NCI-H2081 treated with DMSO at 0.1 percent for 48 hours (cell line): ENCODE measurements around the gene NCK1.

Source experiments
- DNase-seq: peaks from one replicate; lab custom pipeline; 2025; lab: John Stamatoyannopoulos, UW

The NCK1 gene

DNA sequence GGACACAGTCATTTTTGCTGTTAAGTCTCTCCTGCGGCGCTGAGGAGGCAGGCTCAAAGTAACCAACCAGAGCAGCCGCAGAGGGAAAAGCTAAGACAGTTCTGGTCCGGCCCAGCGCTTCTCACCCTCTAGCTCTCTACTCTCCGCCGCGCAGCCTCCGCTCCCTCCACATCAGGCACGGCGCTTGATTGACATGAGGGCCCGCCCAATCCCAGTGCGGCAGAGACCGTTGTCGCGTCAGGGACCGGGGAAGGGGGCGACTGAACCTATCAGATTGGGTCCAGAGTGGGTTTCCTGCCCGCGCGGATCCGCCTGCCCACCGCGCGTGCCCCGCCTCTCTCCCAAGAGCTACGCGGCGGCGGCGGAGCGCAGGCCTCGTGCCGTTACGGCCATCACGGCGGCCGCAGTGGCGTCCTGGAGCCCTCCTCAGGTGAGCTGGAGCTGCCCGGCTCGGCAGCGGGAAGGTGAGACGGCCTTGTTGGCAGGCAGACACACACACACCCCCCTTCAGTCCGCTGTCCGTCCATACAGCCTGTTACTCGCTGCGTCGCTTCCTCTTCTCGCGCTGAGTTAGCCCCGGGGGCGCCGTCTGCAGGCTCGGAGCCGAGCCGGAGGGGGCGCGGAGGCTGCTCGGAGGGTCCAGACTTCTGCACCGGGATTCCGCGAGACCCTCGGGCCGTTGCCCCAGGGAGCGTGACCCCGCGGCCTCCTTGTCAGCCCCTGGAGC lies at the start of gene NCK1:
Gene NCK1, plus strand, starts transcription at position 319 of the 727 bp plus-strand sequence. CDS start 65,794 bp downstream, outside the sequence.
- peak; percentile 99 for DNase-seq

DNA sequence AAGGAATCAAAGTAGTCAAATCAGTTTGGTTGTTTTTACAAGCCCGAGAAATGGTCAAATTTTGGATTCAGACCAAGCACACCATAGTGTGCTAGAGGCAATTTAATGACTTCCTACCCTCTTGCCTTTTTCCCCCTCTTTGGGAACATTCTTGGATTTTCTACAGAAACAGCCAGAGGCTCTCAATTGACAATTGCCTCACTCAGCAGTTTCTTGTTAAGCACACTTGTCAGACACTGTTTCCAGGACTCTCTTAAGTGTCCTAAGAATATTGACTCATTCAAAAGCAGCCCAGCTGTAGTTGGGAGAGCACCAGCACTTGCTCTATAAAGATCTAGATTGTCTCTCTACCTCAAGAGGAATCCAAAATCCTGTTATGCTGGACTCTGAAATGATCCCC lies 44.6 kb upstream of the NCK1 start:
- no peak for DNase-seq

DNA sequence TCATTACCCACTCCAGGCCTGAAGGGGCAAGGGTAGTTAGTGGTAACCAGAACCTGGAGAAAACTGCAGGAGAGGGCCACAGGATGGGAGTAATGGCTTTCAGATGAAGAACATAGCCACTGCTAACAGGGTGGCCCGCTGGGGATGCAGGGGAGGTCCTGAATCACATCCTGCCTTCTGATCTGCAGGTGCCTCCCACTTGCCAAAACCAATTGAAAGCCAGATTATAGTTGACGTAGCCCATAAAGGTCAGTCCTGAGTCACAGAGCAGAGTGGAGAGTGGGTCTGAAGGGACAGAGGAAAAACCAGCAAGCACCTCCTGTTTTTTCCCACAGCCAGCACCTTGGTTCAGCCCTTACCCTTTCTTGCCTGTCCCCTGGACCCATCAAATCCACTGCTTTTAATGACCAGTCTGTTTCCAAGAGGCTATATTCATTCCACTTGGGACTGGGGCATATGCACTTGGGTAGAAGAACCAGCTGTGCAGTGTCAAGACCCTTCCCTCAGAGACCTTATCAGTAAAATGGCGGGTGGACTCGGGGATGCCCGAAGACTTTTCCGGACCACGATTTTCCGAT lies 43.7 kb upstream of the NCK1 start:
- no peak for DNase-seq

DNA sequence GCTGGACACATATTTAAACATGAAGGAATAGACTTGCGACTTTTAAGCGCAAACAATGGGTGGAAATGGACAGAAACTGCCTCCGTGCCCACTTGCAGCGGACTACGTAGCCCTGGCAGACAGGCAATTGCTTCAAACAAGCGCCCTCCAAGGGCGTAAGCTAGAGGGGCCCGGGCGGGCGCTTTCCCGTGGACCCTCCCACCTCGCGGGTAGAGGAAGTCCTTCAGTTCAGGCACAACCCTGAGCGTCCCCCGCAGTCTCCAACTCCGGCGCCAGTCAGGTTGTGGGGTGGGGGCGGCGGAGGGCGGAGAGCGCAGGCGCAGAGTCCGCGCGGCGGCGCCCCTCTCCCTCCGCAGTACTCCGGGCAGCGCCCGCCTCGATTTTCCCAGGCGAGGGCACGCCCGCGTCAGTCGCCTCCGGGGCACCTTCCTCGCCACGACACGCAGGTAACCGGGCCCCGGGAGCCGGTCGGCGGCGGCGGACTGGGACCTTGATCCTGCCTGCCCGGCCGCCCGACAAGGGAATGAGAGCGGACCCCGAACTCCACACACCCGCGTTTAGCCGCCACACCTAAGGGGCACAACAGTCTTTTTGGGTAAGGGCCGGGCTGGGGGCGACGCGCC lies 43.1 kb upstream of the NCK1 start, which contains the start of gene SLC35G2:
Gene SLC35G2, plus strand, starts transcription at position 358 of the 623 bp plus-strand sequence. CDS start 35,335 bp downstream, outside the sequence.
- DNase-seq: no peak

DNA sequence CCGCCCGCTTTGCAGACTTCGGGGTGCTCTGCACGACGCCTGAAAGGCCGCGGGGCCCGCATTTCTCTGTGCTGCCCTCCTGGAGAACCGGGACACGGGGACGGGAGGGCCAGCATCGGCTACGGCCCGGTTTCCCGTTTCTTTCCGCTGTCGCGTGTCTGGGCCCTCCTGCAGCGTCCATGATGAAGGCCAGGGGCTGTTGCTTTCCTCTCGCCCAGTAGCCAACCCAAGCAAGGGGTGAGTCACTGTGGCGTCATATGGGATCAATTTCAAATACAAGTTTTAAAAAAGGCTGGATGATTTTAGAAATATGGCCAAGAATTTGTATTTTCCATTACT lies 42.6 kb upstream of the NCK1 start:
- DNase-seq: no peak

DNA sequence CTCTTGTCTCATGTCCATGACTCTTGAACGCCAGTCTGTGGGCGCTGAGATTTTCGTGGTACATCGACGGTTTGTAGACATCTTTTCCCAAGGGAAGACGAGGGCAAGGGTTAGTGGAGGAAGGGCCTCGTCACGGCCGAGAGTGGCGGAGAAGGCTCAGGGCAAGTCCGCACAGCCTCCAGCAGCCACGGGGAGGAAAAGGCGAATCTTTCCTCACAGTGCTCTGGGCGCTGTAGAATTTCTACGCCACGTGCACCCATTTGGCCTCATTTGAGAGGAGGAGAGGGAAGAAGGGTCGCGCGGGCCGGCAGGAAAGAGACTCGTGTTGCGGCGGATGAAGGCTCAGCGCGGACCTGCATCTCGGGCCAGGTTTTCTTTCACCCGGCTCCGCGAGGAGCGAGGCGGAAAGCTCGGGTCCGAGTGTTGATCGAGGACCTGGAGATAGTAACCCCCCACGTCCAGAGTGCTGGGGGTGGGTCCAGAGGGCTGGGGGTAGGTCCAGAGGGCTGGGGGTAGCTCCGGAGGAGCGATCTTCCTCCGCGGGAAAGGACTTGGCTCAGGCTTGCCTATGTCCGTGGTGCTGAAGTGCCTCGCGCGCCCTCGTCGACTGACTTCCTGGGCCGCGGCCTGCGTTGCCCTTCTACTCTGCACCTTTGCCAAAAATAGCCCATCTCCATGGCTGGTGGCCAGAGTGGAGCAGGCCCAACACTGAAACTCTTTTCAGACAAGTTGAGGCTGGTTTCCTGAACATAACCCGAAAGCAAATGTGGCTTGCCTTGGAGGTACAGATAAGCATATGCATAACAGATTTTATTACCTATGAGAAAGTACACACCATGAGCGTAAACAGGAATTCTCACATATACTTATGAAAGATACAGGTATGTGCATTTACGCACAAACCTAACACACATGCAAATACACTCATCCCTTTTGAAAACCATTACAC lies 42.0 kb upstream of the NCK1 start:
- DNase-seq: no peak

DNA sequence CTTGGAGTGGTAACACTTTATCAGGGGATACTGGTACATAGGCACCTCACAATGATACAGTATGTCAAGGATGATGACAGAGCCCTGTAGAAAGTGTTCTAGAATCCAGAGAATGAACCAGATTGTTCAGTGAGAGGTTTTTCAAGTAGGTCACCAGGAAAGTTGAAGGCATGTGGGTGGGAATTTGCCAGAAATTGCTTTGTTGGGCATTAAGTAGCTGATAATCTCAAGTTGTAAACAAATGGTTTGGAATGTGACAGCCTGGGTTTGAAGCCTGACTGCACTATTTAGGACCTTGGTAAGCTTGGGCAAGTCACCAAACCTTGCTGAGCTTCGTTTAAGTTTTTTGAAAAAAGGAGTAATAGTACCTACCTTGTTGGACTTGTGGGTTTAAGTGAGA lies 30.5 kb upstream of the NCK1 start:
- no peak for DNase-seq

DNA sequence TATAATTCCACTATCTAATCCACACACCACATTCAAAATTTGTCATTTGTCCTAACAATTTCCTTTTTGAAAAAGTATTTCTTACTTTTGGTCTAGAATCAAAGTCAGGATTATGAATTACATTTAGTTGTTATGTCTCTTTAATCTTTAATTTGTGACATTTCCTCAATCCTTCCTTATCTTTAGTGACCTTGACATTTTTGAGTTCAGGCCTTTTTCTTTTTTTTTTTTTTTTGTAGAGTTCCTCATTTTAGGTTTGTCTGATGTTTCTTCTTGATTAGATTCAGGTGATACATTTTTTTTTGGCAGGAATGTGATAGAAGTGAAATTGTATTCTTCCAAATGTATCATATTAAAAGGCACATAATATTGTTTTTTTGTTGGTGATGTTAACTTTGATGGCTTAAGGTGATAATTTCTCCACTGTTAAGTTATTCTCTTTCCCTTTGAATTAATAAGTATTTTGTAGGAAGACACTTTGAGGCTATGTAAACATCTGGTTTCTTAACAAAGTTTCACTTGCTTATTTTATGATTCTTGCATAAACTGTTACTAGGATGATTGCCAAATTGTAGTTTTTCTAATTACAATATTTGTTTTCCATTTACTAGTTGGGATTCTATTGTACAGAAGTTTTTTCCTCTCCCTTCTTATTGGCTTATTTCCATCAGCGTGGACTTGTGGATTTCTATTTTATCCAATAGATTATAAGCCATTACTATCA lies 26.8 kb upstream of the NCK1 start:
- DNase-seq: no peak

DNA sequence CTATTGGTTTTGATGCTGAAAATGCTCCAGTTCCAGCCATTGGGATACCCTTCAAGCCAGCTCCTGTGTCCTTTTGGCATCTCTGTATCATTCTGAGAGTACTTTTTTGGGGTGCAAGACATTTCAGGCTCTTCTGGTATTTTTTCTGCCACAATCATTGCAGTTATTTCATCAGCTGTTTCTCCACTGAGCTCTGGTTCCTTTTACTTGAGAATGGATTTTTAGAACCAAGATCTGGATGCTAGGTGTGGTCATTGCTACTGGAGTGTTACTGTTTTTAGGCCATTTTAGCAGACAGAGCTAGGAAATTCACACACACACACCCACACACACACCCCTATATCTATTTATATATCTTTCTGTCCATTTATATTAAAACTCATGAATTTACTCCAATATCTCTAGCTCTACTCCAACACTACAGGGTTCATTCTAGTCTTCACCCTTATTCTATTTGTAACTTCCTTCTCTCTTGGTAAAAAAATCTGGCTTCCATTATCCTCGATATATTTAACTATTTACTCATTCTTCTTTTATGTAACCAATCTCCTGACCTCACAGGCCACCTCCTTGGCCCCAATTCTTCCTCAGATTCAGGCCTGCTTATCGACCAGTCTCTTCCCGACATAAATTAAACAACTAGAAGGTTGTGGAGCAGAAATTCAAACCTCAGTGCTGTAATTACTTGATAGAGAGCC lies 26.0 kb upstream of the NCK1 start:
- DNase-seq: no peak

DNA sequence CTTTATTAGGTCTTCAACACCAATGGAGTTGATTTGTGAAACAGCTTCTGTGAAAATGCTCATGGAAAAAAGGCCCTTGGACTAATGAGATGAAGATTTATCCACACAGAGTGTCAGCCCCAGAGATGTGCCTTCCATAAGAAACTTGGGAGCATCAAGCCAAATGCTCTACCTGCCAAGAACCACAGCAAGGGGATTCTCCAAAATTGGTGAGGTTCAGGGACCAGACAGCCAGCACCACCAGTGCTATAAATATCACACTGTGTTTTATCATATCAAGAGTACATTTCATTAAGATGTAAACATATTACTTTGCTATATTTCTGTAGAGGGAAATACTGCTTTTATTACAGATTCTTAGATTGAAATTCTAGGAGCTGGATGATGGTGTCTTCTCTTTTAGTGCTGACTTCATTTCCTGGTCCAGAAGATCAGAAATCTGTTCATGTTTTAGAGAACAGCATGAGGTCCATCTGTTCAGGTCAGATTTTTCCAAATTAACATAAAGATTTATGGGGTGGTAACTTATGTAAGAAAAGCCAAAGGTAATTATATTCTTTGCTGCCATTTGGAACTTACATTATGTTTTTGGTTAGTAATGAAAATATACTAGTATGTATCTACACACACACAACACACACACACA lies 25.4 kb upstream of the NCK1 start:
- DNase-seq: no peak

DNA sequence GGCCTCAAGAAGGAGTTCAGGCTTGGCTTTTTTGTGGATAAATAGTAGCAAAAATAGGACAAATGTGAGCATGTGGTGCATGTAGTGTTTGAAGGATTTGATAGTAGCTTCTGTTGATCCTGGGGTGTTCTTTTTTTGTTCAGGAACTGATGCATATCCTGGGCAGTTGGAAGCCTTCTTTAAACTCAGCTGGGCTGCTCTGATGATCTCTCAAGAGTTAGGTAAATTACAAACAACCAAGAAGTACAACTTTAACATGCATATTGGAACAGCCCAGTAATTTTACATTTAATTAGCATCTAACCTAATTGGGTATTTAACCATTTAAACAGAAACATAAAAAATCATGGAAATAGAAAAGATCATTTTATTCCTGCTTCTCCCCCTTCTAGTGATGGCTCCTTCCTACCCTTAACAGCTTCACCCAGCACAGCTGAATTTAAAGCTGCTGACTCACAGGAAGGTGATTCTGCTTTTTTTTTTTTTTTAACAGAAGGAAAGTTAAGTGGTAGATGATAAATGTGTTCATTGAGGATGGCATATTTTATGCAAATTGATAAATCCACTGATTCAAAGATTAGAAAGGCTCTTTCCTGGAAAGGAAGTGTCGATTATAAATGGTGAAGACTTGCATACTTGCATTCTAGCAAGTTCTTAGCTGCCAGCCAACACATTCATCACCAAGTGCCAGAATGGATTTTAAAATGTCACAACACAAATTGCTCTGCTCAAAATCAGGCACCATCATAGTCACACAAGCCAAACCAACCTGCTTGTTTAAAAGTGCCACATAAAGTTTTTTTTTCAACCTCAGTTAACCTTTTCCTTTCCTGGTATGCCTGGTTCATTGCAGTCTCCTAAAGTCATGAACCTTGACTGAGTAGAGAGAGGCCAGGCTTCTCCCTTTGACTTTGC lies 23.1 kb upstream of the NCK1 start:
- DNase-seq: no peak

DNA sequence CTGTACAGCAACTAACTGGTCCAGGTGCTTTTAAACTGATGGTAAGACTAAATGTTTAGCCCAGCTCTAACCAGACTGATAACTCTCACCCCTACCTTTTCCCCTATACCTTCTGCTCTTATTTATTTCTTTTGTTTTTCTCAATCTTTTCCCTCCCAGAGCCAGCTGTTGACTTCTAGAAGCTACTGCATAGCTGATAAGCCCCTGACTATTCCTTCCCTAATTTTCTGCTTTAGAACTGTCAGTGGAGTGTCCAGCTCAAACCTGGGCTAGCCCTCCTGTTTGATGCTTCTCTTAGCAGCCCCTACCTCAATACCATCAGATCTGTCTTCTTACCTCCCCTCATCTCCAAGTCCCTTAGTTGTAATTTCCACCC lies 22.5 kb upstream of the NCK1 start:
- DNase-seq: no peak

DNA sequence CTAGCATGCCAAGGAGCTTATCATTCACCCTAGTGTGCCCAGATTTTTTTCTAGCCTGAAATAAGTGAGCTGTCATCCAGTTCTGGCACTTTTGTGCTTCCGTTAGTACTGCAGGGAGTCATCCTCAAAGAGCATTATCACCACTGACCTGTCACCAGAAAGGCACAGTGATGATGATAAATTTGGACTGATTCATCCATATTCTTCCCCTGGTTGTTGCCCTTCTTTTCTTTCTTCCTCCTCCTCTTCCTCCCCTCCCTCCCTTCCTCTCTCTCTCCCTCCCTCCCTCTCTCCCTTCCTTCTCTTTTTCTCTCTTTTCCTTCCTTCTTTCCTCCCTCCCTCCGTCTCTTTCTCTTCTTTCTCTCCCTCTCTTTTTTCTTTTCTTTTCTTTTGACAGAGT lies 21.8 kb upstream of the NCK1 start:
- no peak for DNase-seq

DNA sequence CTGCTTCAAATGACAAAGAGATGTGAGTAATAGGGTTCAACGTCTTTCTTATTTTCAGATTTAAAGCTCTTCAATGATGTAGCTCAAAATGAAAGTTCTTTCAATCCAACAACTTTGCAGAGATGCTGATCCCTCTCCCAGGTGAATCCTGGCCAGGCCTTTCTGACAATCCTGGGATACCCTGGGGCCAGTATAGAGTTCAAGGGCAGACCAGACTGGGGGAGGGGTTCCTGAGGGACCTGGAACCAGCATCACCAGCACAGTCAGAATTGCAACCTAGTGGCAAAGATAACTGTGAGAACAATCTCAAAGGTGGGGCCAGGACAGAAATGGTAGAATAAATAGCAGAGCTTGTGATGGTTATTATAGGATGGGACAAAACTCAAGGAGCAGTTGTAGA lies 19.7 kb upstream of the NCK1 start:
- DNase-seq: no peak

DNA sequence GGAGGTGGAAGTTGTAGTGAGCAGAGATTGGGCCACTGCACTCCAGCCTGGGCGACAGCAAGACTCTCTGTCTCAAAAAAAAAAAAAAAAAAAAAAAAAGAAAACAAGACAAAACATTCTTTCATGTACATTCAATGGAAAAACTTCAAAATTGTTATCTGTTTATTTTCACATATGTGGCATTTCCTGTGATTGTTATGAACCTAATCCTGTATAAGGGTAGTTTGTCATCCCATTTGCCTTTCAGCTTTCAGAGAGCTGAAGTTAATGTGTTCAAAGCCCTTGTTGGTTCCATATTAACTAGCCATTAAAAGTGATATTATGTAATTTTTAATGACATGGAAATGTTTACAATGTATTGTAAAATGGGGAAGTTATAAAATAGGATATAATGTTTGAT lies 17.3 kb upstream of the NCK1 start:
- no peak for DNase-seq

DNA sequence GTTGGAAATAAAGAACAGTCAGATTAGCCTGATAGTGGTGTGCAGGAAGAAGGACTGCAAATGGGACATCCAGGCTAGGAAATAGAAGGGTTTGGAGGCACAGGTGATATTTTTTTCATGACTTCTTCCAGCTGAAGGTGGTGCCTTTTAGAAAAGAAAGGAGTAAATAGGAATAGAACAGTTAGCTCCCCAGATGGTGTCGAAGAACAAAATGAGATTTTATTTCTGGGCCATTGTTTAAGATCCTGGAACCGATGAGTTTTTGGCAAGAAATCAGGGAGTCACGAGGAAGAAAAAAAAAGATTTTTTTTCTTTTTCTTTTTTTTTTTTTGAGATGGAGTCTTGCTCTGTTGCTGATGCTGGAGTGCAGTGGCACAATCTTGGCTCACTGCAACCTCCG lies 9.8 kb upstream of the NCK1 start:
- DNase-seq: no peak

DNA sequence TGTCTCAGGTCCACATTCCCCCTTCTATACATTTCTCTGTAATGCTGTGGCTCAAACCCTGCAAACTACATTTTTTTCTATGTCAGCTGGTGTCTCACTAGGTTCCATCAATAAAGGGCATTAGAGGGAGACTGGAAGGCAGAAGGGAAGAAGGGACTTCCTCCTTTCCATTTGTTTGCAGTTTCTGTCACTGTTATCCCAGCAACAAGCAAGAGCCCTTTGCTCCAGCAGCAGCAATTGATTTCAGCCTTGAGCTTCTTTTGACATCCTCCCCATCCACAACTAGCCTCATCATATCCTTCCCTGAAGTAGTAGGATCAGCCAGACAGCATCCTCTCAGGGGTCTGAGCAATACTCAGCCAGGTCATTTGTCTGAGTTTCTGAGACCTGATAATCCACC lies 5.3 kb upstream of the NCK1 start:
- DNase-seq: no peak

DNA sequence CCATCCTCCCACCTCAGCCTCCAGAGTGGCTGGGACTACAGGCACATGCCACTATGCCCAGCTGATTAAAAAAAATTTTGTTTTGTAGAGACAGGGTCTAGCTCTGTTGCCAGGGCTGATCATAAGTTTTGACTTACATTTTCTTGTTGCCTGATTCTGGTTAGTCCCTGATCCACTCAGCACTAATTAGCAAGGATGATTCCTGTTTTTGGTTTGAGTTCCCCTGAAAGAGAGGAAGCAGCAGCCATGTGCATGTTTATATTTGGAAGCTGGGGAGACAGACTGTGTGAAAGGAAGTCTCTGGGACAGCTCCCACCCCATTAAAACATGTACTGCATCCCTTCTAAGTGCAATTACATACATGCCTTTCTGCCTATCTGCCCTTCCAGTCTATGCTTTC lies 3.6 kb upstream of the NCK1 start:
- DNase-seq: no peak

DNA sequence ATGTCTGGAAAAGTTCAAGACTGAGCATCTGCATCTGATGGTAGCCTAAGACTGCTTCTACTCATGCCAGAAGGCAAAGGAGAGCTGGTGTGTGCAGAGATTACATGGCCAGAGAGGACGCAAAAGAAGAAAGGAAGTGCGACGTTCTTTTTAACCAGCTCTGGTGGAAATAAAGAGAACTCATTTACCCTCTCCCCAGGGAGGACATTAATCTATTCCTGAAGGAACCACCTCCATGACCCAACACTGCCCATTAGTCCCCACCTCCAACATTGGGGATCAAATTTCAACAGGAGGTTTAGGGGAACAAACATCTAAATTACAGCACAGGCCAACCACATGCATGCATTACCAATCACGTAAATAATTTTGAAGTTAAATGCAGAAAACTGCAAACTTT lies 1.5 kb upstream of the NCK1 start:
- DNase-seq: peak; percentile 38
